ENCODE measurements around the gene RIN2.

GRCh38 chr20:19793716-19794115, 35.7 kb downstream of the RIN2 start:
- TF ChIP-seq CTCF (IDR thresholded peaks at IDR 0.05) (no peak), POLR2A (IDR thresholded peaks at IDR 0.05) (no peak)

Measured in Peyer's patch (tissue), 4 donors.